ENCODE measurements around the gene NR1H4.
"Not testable (repeated sequence)": the region's sequence is repeated elsewhere in the genome, so short reads cannot be mapped to it uniquely, and the experiment has no call there.

NR1H4 gene

DNA sequence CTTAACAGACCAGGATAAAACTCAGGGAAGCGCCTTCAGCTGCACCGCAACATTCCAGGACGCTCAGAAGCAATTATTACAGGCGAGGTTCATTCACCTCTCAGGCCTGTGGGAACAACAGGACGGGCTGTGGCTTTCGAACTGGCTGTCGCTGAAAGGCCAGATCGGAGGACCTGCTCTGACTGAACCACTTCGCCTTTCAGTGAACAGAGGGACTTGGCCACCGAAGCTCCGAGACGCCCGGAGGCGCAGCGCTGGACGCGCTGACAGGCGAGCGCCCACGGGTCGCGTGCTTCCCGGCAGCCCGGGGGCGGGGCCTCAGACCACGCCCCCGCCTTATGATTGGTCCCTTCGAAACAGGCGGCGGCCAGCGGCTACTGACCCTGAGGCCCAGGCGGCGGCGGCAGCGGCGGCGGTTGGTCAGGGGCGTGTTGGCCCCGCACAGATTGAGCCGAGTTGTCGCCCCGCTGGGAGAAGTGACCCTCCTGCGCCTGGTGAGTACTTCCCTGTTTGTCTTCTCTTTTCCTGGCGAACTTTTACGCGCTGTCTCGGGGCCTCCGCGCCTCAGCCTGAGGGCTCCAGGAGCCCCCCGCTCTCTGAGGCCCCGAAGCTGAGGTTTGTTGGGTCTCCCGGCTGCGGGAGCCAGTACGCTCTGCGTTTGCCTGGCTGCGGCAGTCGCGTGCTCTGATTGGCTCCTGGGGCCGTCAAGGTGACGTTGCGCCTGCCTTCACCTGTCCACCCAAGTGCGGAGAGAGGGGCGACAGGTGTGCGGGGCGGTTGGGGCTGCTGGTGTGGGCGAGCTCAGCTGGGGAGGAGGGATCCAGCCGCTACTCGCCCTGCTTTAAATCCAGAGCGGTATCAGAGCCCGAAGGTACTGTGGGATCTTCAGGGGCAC is 99.9 kb downstream of the NR1H4 start, which contains the start of gene GAS2L3:
TSS of gene GAS2L3 (plus strand) at position 393 of the 895 bp plus-strand sequence. CDS start 21,221 bp downstream, outside the sequence.
- peak; percentile 85 for DNase-seq

DNA sequence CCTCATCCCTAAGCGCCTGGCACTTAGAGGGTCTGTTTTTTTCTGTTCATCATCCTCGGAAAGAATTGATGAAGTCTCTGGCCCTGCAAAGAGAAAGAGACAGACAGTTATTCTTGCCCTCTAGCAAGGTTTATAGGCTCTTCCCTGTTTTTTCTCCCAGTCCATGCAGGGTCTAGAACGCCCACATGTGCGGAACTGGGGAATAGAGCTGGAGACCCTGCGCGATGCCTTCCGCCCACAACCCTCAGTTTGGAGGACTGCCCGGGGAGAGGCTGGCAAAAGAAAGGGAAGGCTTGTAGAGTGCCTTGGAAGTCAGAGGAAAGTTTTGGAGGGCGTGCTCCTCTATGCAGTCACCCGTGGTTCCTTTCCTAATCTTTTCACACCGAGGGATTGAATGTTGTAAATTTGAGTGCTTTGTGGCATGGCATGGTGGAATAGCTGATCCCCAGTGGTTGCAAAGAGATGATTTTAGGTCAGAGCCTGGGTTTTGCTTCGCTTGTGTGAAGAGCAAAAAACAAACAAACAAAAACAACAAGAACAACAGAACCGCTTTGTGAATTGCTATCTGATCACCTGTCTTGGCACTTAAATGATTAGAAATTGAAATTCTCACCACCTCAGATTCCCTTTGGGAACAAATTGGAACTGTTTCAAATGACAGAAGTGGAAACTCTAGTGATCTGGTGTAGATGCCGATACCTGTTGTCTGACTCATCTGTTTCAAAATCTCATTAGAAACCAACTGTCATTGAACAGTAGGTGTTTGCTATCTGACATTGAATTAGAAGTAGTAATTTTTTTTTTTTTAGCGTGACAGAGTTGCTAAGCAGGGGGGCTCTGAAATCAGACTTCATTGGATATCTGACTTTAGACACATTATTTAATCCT is 100.8 kb downstream of the NR1H4 start:
- DNase-seq, result peak; percentile 34

DNA sequence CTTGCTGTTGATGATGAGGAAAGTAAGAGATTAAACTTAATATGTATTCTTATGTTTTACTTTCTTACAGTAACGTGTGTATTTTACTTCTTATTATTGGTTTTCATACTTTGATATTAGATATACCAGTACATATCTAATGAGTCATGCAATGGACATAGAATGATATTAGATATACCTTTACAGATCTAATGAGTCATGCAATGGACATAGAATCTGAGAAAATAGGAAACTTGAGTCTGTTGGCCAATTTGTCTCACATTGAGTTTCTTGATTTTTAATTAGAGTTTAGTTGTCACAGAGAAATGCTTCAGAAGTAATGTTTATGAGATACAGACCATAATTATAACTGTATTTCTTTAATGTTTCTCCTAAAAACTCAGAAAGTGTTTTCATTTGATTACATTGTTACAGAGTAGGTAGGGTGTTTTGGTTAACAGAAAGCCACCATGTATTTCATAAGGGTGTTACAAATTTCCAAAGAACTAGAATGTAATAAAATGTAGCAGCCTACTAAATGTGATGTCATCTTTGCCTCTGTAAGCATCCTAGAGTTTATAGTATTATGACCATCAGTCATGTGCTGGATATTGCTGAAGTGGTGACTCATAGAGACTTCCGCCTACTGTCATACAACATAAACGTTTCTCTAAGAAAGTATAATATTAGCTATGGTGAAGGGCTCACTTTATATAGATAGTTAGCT is 102.8 kb downstream of the NR1H4 start:
- DNase-seq, result peak; percentile 47

- DNase-seq, result no peak
Observed at GRCh38 chr12:100578923-100579322, 105.3 kb downstream of the NR1H4 start.

DNA sequence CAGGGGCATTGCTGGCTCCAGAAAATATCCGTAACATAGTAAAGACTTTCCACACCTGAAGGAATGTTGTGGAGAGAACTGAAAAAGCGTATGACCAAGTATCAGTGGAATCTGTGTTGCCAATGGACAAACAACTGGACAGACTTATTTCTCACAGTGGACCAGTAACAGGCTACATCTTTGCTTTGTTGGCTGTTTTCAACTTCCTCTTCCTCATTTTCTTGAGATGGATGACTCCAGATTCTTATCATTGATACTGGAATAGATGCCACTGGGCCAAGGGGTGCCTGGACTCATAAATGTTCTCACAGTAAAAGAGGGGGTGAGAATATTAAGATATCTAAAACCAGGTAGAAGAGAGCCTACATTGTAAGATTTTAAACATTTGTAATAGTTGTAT is 106.2 kb downstream of the NR1H4 start:
- no peak for DNase-seq

DNA sequence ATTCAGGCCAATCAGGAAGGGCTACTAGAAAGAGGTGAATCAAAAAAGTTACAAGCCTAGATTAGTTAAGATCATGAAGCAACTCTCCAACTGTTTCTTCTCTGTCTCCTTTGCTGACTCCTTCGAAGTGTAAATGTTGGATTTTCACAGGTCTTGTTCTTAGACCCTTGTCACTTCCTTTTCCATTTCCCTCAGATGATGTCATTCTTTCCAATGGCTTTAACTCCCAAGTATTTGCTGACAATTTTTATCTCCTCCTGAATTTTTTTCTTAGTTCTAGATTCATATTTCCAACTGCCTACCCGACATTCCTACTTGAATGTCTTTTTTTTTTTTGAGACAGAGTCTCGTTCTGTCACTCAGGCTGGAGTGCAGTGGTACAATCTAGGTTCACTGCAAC is 110.6 kb downstream of the NR1H4 start:
- DNase-seq, result no peak

DNA sequence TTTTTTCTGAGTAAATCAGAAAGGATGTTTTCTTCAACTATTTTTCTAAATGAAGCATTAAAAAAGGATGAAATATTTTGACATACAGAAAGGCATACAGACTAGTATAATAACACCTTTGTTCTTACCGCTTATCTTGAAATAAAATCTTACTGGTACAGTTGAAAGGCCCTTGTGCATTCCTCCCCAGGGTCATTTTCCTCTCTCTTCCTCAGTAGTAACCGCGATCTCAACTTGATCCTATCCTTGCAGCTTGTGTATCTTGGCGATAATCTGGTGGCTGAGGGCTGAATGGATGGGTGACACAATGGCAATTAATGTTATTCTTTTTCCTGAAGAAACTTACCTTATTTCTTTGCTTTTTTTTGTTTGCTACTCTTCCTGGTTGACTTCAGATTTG is 118.3 kb downstream of the NR1H4 start:
- DNase-seq, result no peak

GRCh38 chr12:100593490-100593889 is 119.8 kb downstream of the NR1H4 start:
- peak; percentile 13 for DNase-seq

DNA sequence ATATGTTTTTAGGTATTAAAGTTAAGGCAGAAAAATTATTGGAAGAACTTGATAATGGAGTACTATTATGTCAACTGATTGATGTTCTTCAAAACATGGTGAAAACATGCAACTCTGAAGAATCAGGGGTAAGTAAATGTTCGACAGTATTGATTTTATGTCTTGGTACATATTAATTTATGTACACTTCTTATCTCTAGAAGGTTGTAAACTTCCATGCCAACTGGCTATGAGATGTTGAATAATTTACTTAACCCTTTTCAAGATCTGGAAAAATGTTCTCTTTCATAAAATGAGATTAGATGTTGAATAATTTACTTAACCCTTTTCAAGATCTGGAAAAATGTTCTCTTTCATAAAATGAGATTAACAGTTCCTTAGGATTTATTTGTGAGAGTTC is 128.0 kb downstream of the NR1H4 start:
- DNase-seq, result no peak

DNA sequence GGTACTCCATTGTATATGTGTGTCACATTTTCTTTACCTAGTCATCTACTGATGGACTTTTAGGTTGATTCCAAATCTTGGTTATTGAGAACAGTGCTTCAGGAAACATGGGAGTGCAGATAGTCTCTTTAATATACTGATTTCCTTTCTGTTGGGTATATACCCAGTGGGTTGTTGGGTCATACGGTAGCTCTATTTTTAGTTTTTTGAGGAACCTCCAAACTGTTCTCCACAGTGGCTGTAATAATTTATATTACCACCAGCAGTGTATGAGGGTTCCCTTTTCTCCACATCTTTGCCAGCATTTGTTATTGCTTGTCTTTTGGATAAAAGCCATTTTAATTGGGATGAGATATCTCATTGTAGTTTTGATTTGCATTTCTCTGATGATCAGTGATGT is 129.3 kb downstream of the NR1H4 start:
- DNase-seq, result not testable (repeated sequence)

- DNase-seq, result peak; percentile 10
Observed at GRCh38 chr12:100608776-100609175, 135.1 kb downstream of the NR1H4 start.

DNA sequence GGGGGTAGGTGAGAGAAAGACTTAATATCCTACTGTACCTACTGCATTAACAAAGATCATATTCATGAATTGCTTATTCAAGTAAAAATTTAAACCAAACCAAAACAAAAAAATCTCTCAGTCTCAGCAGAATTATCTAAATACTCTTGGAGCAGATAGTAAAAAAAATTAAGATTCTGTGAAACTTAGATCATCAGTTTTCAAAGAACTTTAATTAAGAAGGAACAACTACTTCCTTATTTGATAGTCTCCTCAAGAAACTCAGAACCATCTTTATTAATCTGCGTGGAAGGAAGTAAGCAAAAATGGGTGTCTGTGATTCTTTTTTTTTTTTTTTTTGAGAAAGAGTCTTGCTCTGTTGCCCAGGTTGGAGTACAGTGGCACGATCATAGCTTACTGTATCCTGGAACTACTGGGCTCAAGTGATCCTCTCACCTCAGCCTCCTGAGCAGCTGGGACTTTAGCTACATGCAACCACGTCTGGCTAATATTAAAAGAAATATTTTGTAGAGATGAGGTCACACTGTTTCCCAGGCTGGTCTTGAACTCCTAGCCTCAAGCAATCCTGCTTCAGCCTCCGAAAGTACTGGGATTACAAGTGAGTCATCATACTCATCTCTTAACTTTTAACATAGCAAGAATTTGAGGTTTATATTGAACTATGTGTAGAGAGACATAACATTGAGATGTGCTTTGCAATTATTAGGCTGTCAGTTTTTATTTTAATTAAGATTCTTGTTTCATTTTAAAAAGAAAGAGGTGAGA is 137.2 kb downstream of the NR1H4 start:
- DNase-seq, result peak; percentile 21

DNA sequence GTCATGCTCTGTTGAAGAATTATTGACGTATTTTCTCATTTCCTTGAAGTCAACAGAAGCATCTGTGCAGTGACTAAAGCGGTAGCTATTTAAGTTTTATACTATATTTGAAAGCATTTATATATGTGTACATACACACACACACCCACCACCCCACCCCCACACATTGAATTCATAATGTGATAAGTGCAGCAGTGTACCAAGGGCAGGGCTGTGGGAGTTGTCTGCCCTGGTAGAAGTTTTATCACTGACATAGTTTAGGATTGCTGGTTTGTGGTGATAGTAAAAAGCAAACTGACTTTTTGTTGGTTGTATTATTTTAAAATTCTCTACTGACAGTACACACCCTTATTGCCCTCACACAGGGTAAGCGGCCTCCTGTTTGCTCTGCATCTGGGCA is 138.9 kb downstream of the NR1H4 start:
- DNase-seq, result peak; percentile 94
